Gastrocnemius medialis (tissue), 4 donors: ENCODE measurements around the gene CRACDL. TPM values are rescaled to one million over a fixed set of nuclear protein-coding genes. Genes with fewer than 3 reads are reported as not detected.

Experiments
- ATAC-seq, 2 donors: fragments of 150-250 bp; one replicate each; pipeline ENCODE4 v1.9.1; 2016
- DNase-seq, 2 donors: peaks; one replicate each; pipeline ENCODE4 v3.0.0-alpha.2; 2019
- H3K27ac ChIP-seq, 4 donors: fragments of 200-600 bp; sonication (generic); 1 replicate in 1 of 4; 2 replicates in 3 of 4; pipeline ENCODE4 v1.5.1; 2016 to 2018; ENCODE audit warnings: mild to moderate bottlenecking in 2 of 4, moderate library complexity in 1 of 4
- H3K27me3 ChIP-seq, 3 donors: fragments of 200-600 bp; sonication (generic) in 2 of 3; 1 replicate in 1 of 3; 2 replicates in 2 of 3; pipeline versions ENCODE4 v1.5.1 to v1.6.0; 2016 to 2019; ENCODE audit warnings: mild to moderate bottlenecking in 1 of 3, moderate library complexity in 1 of 3
- H3K36me3 ChIP-seq, 2 donors: fragments of 200-600 bp; sonication (generic) in 1 of 2; one replicate each; pipeline ENCODE4 v1.5.1; 2017 to 2018
- H3K4me1 ChIP-seq, 2 donors: fragments of 200-600 bp; sonication (generic) in 1 of 2; one replicate each; pipeline ENCODE4 v1.5.1; 2016 to 2017; ENCODE audit warnings: mild to moderate bottlenecking in 2 of 2
- H3K4me3 ChIP-seq, 4 donors: fragments of 200-600 bp; sonication (generic) in 3 of 4; 1 replicate in 1 of 4; 2 replicates in 3 of 4; pipeline ENCODE4 v1.5.1; 2016 to 2019; ENCODE audit warnings: mild to moderate bottlenecking in 2 of 4
- H3K9me3 ChIP-seq, 3 donors: fragments of 200-600 bp; sonication (generic) in 2 of 3; 1 replicate in 1 of 3; 2 replicates in 2 of 3; pipeline ENCODE4 v1.5.1; 2016 to 2019
- POLR2A ChIP-seq, 2 donors: fragments of 450-650 bp; IDR thresholded peaks; one replicate each; pipeline ENCODE4 v1.6.1; 2017; ENCODE audit warnings: antibody characterized with exemption in 2 of 2, mild to moderate bottlenecking in 2 of 2, moderate library complexity in 2 of 2
- in situ Hi-C, 4 donors: fragments of 200-750 bp; cut with MboI; loops; one replicate each; pipeline versions ENCODE4 v1.15.0 to v1.8.0; 2017; ENCODE audit warnings: low sequenced_read_pairs in 4 of 4
- intact Hi-C: fragments of 100-400 bp; cut with DNase I; formaldehyde crosslinking; loops from one replicate; pipeline ENCODE4 v1.15.1; 2023; ENCODE audit warnings: low total_unique reads
- total RNA-seq, 4 donors: library from RNA; depleted of rRNA; stranded (reverse); fragments of >200 nt; gene quantifications; one replicate each; pipeline versions ENCODE4 v1.1.0 to v1.2.3, GENCODE V29; 2016
- TF ChIP-seq, protein P1 (sequence below), 5 experiments: fragments of 450-650 bp in 3 of 5; fragments of 200-600 bp in 2 of 5; sonication (generic) in 2 of 5; IDR thresholded peaks in 4 of 5; conservative IDR thresholded peaks in 1 of 5; 1 replicate in 4 of 5; 2 replicates in 1 of 5; pipeline ENCODE4 v1.5.1; 2016 to 2019; ENCODE audit warnings: antibody characterized with exemption in 5 of 5, mild to moderate bottlenecking in 3 of 5, moderate library complexity in 3 of 5

The CRACDL gene
- total RNA-seq, 4 donors from 2014 or later: 0.71 to 18.2 (median 2.9) TPM

DNA sequence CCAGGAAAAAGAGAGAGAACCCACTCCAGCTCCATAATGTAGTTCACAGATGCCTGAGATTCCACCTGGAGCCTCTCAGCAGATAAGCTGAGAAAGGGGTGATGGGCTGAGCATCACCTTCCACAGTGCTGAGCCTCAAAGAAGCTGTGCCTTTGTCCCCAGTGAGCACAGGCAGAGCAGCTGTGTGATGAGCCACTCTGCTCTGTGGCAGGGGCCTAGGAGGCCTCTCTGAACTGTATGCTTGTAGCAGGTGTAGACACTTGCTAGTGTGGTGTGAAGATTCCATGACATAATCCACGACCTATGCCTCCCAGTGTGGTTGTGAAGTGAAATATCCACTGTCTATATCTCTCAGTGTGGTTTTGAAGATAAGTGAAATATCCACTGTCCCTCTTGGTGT, 134.7 kb downstream of the CRACDL start:
- H3K27ac ChIP-seq: no peak overlapping the region
- in situ Hi-C loops: no loop called here

DNA sequence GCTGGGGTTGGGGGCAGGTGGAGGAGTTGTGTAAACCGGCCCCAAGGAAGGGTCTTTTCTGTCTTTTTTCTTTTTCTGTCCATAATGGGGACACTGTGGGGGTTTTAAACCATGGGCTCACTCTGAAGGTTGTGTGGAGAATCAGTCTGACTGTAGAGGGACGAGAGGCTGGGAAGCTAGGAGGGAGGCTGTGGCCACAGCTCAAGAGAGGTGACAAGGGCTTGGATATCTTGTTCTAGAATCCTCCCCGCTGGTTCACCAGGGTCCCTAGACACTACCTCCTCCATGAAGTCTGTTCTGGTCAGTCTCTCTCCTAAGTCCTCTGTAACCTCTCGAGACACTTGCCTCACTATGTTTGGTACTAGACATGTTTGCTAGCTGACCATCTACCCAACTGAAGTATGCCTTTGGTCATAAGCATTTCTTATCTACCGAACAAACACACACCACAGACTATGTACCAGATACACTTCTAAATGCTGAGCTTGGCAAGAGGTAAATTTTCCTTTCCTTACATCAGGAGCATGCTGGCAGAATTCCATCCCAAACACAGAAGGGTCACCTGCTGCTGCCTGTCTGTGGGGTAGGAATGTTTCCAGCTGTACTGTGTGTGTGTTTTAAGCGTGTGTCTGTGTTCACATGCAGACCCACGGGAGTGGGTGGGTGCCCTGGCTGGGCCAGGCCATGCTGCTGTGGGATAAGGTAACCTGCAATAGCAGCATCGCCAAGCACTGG, 135.5 kb downstream of the CRACDL start:
- Histone ChIP-seq H3K36me3 (no peaks in the 10 kb centered on the region), H3K27me3 (no peaks in the 10 kb centered on the region), H3K4me1 (no peaks in the 10 kb centered on the region), H3K9me3 (no peaks in the 10 kb centered on the region), H3K27ac (peak overlapping the region in 2 of 4 donors; percentile 45 to 50), H3K4me3 (no peak overlapping the region)
- no peak for DNase-seq
- in situ Hi-C loops (no loop called here), intact Hi-C loops (no loop called here)
- no peak for TF ChIP-seq POLR2A (IDR thresholded peaks at IDR 0.05)
- TF ChIP-seq, protein P1, sequence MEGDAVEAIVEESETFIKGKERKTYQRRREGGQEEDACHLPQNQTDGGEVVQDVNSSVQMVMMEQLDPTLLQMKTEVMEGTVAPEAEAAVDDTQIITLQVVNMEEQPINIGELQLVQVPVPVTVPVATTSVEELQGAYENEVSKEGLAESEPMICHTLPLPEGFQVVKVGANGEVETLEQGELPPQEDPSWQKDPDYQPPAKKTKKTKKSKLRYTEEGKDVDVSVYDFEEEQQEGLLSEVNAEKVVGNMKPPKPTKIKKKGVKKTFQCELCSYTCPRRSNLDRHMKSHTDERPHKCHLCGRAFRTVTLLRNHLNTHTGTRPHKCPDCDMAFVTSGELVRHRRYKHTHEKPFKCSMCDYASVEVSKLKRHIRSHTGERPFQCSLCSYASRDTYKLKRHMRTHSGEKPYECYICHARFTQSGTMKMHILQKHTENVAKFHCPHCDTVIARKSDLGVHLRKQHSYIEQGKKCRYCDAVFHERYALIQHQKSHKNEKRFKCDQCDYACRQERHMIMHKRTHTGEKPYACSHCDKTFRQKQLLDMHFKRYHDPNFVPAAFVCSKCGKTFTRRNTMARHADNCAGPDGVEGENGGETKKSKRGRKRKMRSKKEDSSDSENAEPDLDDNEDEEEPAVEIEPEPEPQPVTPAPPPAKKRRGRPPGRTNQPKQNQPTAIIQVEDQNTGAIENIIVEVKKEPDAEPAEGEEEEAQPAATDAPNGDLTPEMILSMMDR (IDR thresholded peaks at IDR 0.05 in 4 of 5, conservative IDR thresholded peaks at IDR 0.05 in 1 of 5): no peak
- ATAC-seq: no peak

More for the DNA sequence above, 134.7 kb downstream of the CRACDL start:
- H3K4me1 ChIP-seq: peaks cover 0 to 6% of the 10 kb centered on the region in 2 donors
- H3K27me3 ChIP-seq: no peaks in the 10 kb centered on the region
- TF ChIP-seq, protein P1 (IDR thresholded peaks at IDR 0.05 in 4 of 5, conservative IDR thresholded peaks at IDR 0.05 in 1 of 5): no peak
- TF ChIP-seq POLR2A (IDR thresholded peaks at IDR 0.05): no peak
- no peaks in the 10 kb centered on the region for H3K9me3 ChIP-seq
- intact Hi-C loops: no loop called here
- no peak for ATAC-seq
- H3K36me3 ChIP-seq: no peaks in the 10 kb centered on the region
- H3K4me3 ChIP-seq: no peak overlapping the region
- DNase-seq: no peak

DNA sequence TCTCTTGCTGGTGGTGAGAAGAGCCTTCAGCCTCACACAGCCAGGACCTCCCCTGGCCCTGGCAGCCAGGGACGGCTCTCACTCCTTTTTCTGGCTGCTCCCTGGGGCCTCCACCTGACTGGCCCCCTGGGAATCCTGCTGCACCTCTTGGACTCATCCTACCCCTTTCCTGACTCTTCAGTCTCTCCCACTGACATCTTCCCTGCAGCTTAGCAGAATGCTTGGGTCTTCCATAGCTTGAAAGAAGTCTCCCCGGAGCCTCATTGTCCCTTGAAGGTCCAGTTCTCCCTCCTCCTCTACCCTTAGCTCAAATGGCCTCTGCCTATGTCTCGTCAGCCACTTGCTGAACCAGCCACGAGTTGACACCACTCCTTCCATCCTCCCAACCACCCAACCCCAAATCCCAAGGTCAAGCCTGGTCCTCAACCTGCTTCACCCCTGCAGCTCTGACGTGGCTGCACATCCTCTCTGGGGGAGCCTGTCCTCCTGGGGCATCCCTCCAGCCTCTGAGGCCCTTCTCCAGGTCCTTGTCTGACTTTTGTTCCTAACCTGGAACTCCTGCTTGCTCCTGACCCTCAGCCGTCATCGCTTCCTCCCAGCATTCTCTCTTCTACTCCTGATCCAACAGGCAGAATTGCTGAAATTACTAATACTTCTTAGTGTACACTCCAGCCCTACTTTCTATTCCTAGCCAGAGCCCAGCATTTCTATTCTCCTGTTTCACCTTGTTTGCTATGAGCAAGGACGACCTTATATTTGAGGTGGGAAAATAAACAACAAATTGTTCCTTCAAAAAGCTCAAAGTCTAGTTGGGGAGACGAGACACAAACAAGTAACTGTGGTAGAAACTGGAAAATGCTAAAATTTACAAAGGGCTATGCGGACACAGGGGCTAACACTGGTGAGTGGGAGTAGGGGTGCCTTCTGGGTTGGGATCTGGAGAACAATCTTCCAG, 136.4 kb downstream of the CRACDL start:
- Histone ChIP-seq H3K36me3 (no peaks in the 10 kb centered on the region), H3K4me3 (no peak overlapping the region), H3K27ac (peak overlapping the region in 3 of 4 donors; percentile 45 to 50 (median 50)), H3K4me1 (no peaks in the 10 kb centered on the region), H3K9me3 (no peaks in the 10 kb centered on the region), H3K27me3 (no peaks in the 10 kb centered on the region)
- in situ Hi-C loops: no loop called here
- intact Hi-C loops: no loop called here
- DNase-seq (no peak), ATAC-seq (no peak)
- TF ChIP-seq POLR2A (IDR thresholded peaks at IDR 0.05): no peak
- TF ChIP-seq, protein P1 (IDR thresholded peaks at IDR 0.05 in 4 of 5, conservative IDR thresholded peaks at IDR 0.05 in 1 of 5): no peak

DNA sequence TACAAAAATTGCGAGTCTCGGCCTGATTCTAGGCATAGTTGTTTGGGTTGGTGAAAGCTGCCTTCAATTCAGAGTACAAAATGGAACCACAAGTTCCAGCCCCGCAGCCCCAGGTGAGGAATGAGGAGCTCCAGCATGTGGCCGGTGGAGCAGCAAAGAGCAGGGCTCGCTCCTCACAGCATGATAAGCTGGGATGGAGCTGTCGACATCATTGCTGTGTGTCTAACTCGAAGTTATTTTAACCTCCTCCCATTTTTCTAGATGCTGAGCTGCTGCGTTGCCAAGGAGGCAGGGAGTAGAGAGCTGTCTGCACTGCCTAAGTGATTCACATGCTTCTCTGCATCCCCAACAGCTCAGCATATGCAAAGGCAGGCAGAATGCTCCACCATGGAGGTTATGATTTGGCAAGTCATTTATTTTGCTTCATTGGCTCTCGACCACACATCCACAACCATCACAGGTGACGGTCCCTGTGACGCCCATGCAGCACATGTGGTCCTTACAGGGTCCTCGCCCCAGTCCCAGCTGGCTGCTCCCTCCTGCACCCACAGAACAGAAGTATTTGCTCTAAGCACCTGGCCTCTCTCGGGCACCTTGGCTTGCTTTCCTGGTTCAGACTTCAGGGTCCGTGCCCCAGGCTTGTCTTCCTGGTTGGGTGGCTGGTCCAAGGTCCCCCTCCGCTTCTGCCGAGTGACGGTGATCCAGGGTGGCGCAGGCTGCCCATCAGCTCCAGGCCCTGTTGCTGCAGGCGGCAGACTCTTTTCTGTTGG, 139.1 kb downstream of the CRACDL start:
- Histone ChIP-seq H3K4me1 (no peaks in the 10 kb centered on the region), H3K9me3 (no peaks in the 10 kb centered on the region), H3K36me3 (no peaks in the 10 kb centered on the region), H3K27me3 (no peaks in the 10 kb centered on the region), H3K4me3 (no peak overlapping the region), H3K27ac (no peak overlapping the region)
- TF ChIP-seq POLR2A (IDR thresholded peaks at IDR 0.05): no peak
- TF ChIP-seq, protein P1 (IDR thresholded peaks at IDR 0.05 in 4 of 5, conservative IDR thresholded peaks at IDR 0.05 in 1 of 5): no peak
- no peak for DNase-seq
- in situ Hi-C loops (no loop called here), intact Hi-C loops (no loop called here)
- no peak for ATAC-seq
